GM12878 (cell line): ENCODE results near the gene POU5F1. TPM values are rescaled to one million over a fixed set of nuclear protein-coding genes. Genes with fewer than 3 reads are reported as not detected.

ENCODE experiments used
- ATAC-seq: fragments of 200-7000 bp; cut with Tn5 transposase; 3 replicates; pipeline ENCODE4 v1.9.1; 2020; ENCODE audit warnings: mild to moderate bottlenecking, moderate library complexity
- BruUV-seq: library from RNA; stranded (reverse); fragments of 400-500 nt; replicated peaks from 2 replicates; lab custom pipeline; 2021; lab: Mats Ljungman, UMichigan
- CTCF ChIA-PET: fragments of 300-600 bp; sonication (Branson Sonifier 250); formaldehyde crosslinking; extraction: SDS; loops from one replicate; lab custom pipeline; 2021; ENCODE audit warnings: inconsistent platforms; lab: Yijun Ruan, JAX
- POLR2A ChIA-PET: fragments of 350-600 bp; formaldehyde crosslinking; extraction: SDS; loops from one replicate; lab custom pipeline; 2021; ENCODE audit warnings: inconsistent platforms; lab: Charles Lee
- RAD21 ChIA-PET: fragments of 300-600 bp; sonication (Branson Sonifier 250); formaldehyde crosslinking; loops from one replicate; lab custom pipeline; 2023; ENCODE audit warnings: antibody characterized with exemption; ENCODE audit not compliant: unreplicated experiment; lab: Charles Lee
- SMC1A ChIA-PET: fragments of 300-600 bp; sonication (Branson Sonifier 250); formaldehyde crosslinking; loops from one replicate; lab custom pipeline; 2023; ENCODE audit not compliant: unreplicated experiment, uncharacterized antibody; lab: Charles Lee
- DNase-seq: peaks from one replicate; pipeline ENCODE4 v3.0.0-alpha.2; 2011; ENCODE audit warnings: low read depth, low spot score
- FAIRE-seq: peaks from 3 replicates; lab custom pipeline; 2011; peaks lifted over from hg19 to GRCh38; lab: Jason Lieb, UNC
- H2AFZ ChIP-seq: 2 replicates; pipeline ENCODE4 v1.6.0; 2011; ENCODE audit warnings: low read depth, low read length, control low read depth; ENCODE audit not compliant: control insufficient read depth
- H3K27ac ChIP-seq: 2 replicates; pipeline ENCODE4 v1.5.1; 2011; ENCODE audit warnings: control low read depth; ENCODE audit not compliant: control insufficient read depth, insufficient read depth
- H3K27me3 ChIP-seq, 2 experiments: replicated peaks in 1 of 2; 2 replicates each; pipeline versions ENCODE4 v1.6.0 to v1.6.1; 2011; ENCODE audit warnings: low read length in 1 of 2; ENCODE audit not compliant: control insufficient read depth in 2 of 2, insufficient read depth in 2 of 2
- H3K36me3 ChIP-seq, 2 experiments: 2 replicates each; pipeline ENCODE4 v1.5.1; 2011; ENCODE audit warnings: low read length in 1 of 2; ENCODE audit not compliant: control insufficient read depth in 2 of 2, insufficient read depth in 2 of 2
- H3K4me1 ChIP-seq: 2 replicates; pipeline ENCODE4 v1.6.1; 2011; ENCODE audit warnings: mild to moderate bottlenecking, low read length, moderate library complexity, mixed read lengths; ENCODE audit not compliant: control insufficient read depth, insufficient read depth
- H3K4me2 ChIP-seq: 2 replicates; pipeline ENCODE4 v1.6.0; 2011; ENCODE audit warnings: control low read depth; ENCODE audit not compliant: control insufficient read depth, insufficient read depth
- H3K4me3 ChIP-seq: fragments of 200-600 bp; sonication (generic); 2 replicates; pipeline ENCODE4 v1.5.1; 2016
- H3K79me2 ChIP-seq: 2 replicates; pipeline ENCODE4 v1.6.0; 2011; ENCODE audit warnings: low read length; ENCODE audit not compliant: control insufficient read depth, insufficient read depth
- H3K9ac ChIP-seq: 2 replicates; pipeline ENCODE4 v1.8.0; 2011; ENCODE audit warnings: low read length, control low read depth, mixed read lengths; ENCODE audit not compliant: control insufficient read depth, insufficient read depth
- H3K9me3 ChIP-seq: replicated peaks from 3 replicates; pipeline ENCODE4 v1.5.1; 2011; ENCODE audit warnings: mild to moderate bottlenecking, low read length; ENCODE audit not compliant: control insufficient read depth, insufficient read depth
- H4K20me1 ChIP-seq: 2 replicates; pipeline ENCODE4 v1.6.0; 2011; ENCODE audit not compliant: control insufficient read depth, insufficient read depth
- ATF7 ChIP-seq: fragments of 450-650 bp; IDR thresholded peaks from 2 replicates; pipeline ENCODE4 v1.6.1; 2016; ENCODE audit warnings: low read depth, mild to moderate bottlenecking
- NR2C1 ChIP-seq: fragments of 450-650 bp; IDR thresholded peaks from 2 replicates; pipeline ENCODE4 v1.6.1; 2017; ENCODE audit warnings: antibody characterized with exemption, mild to moderate bottlenecking, moderate library complexity
- RAD21 ChIP-seq: IDR thresholded peaks from 2 replicates; pipeline ENCODE4 v1.6.1; 2011; ENCODE audit warnings: mild to moderate bottlenecking, low read depth, low read length, moderate library complexity; ENCODE audit not compliant: insufficient read depth
- SIX5 ChIP-seq: IDR thresholded peaks from 2 replicates; pipeline ENCODE4 v1.6.1; 2011; ENCODE audit warnings: mild to moderate bottlenecking, low read depth, low read length, moderate library complexity; ENCODE audit not compliant: severe bottlenecking
- SMAD1 ChIP-seq: fragments of 450-650 bp; IDR thresholded peaks from 2 replicates; pipeline ENCODE4 v1.6.1; 2018; ENCODE audit warnings: mild to moderate bottlenecking, low read depth; ENCODE audit not compliant: partially characterized antibody
- SUZ12 ChIP-seq: fragments of 200-600 bp; sonication (generic); IDR thresholded peaks from one replicate; pipeline ENCODE4 v1.6.1; 2018; ENCODE audit warnings: antibody characterized with exemption, mild to moderate bottlenecking; ENCODE audit not compliant: unreplicated experiment
- TCF3 ChIP-seq: IDR thresholded peaks from 2 replicates; pipeline ENCODE4 v1.6.1; 2012; ENCODE audit warnings: low read depth, mild to moderate bottlenecking, low read length, borderline replicate concordance; ENCODE audit not compliant: insufficient read depth
- YY1 ChIP-seq: IDR thresholded peaks from 2 replicates; pipeline ENCODE4 v1.6.1; 2011; ENCODE audit warnings: low read depth, mild to moderate bottlenecking, low read length
- ZBED1 ChIP-seq: IDR thresholded peaks from 2 replicates; pipeline ENCODE4 v1.6.1; 2016; ENCODE audit warnings: borderline replicate concordance
- ZNF207 ChIP-seq: fragments of 450-650 bp; IDR thresholded peaks from 2 replicates; pipeline ENCODE4 v1.6.1; 2014; ENCODE audit warnings: antibody characterized with exemption, mild to moderate bottlenecking, borderline replicate concordance
- ZNF384 ChIP-seq: IDR thresholded peaks from 2 replicates; pipeline ENCODE4 v1.6.1; 2012; ENCODE audit warnings: low read depth, mild to moderate bottlenecking, low read length, improper control_type of control experiment, borderline replicate concordance
- WGBS: methylation state at CpG from one replicate; pipeline ENCODE4 v1.1.6; 2016; ENCODE audit warnings: low lambda C conversion rate; ENCODE audit not compliant: insufficient replicate concordance, insufficient coverage; ENCODE audit errors: missing lambda C conversion rate; 5-methylcytosine and 5-hydroxymethylcytosine counted together
- in situ Hi-C: fragments of 300-500 bp; cut with MboI; formaldehyde crosslinking; loops from 9 replicates; pipeline ENCODE4 v1.14.3; 2018; ENCODE audit warnings: mixed read lengths
- intact Hi-C: fragments of 100-400 bp; cut with micrococcal nuclease; formaldehyde crosslinking; loops from one replicate; pipeline ENCODE4 v1.14.2; 2022; ENCODE audit not compliant: unreplicated experiment
- polyA plus RNA-seq, 11 experiments: library from polyadenylated mRNA; depleted of rRNA in 4 of 11; unstranded in 6 of 11; stranded (reverse) in 5 of 11; fragments of >200 nt; fragmentation: Nextera tagmentation in 4 of 11; fragmentation: Illumina TruSeq in 1 of 11; extraction: Ambion mirVana in 4 of 11; extraction: Trizol in 1 of 11; gene quantifications; 1 replicate in 1 of 11; 2 replicates in 10 of 11; pipeline versions ENCODE4 v1.2.1 to v1.2.3, GENCODE V29; 2011 to 2016; ENCODE audit warnings: inconsistent platforms in 2 of 11, missing spikeins in 2 of 11, low read depth in 1 of 11
- total RNA-seq, 4 experiments: library from RNA; depleted of rRNA in 3 of 4; stranded (reverse); fragments of >200 nt in 3 of 4; fragmentation: Illumina TruSeq in 1 of 4; extraction: Trizol in 1 of 4; gene quantifications; 2 replicates each; pipeline versions ENCODE4 v1.2.1 to v1.2.3, GENCODE V29; 2013 to 2021
- TF ChIP-seq, protein P1 (sequence below): IDR thresholded peaks from 2 replicates; pipeline ENCODE4 v1.6.1; 2012; ENCODE audit warnings: improper control_type of control experiment, low read depth, low read length; ENCODE audit not compliant: insufficient replicate concordance

Gene POU5F1
- total and polyA plus RNA-seq, 10 of the 15 experiments (the other 5 are each of a cell fraction or from before 2014, with no cell fraction given): 1.4 to 5.5 (median 3.2) TPM

DNA sequence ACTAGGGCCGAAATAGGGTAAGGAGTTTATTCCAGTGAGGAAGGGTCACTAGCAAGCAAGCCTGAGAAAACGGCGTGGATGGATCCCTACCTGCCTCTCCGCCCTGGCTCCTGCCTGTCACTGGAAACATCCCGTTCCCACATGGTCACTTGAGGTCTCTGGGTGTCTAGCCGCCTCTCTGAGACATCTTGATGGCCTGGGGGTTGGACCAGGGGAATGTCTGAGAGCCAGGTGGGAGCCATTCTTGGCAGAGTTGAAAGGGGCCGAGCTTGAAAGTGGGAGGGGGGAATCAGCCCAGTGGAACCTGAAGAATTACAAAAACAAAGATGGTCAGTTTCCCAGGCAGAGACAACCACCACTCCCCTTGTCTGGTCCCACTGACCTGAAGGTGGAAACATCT is 13.8 kb downstream of the POU5F1 start (continued):
- TF ChIP-seq SIX5 (no peak), YY1 (no peak), ZNF384 (no peak), SMAD1 (no peak), SUZ12 (no peak), ZBED1 (no peak)
- TF ChIP-seq, all 136 proteins: peak for 0

DNA sequence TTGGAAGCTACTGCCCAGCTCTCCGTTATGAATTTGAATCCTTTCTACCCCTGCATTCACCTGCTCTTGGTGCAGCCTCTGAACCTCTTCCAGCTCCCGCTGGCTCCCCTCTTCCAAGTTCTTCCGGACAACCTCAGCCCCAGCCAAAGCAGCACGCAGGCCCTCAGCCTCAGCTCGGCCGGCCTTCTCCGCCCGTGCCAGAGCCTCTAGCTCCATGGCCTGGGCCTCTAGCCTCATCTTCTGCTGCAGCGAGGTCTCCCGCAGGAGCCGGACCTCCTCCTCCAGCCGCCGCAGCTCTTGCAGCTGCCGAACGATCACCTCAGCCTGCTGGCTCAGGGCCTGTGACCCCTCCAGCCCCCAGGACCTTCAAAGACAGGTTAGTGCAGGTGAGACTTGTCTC is 16.0 kb downstream of the POU5F1 start:
- POLR2A ChIA-PET: interaction anchor here (1.6 kb wide), 1 partner anchor 13 kb away, joined by 4 read pairs; no protein-coding TSS in a partner anchor
- WGBS: 91% methylated on average over 15 of the region's 15 CpGs

More for the DNA sequence above, 16.0 kb downstream of the POU5F1 start:
- Histone ChIP-seq H3K9me3 (no peaks in the 10 kb centered on the region), H3K4me2 (no peak overlapping the region), H3K27me3 (no peaks in the 10 kb centered on the region), H3K36me3 (no peaks in the 10 kb centered on the region; a peak in 1 of 4 replicates), H3K4me3 (no peak overlapping the region), H3K4me1 (no peaks in the 10 kb centered on the region), H4K20me1 (no peaks in the 10 kb centered on the region), H3K79me2 (peaks cover 15% of the 10 kb centered on the region), H3K9ac (no peak overlapping the region), H2AFZ (no peak overlapping the region), H3K27ac (no peak overlapping the region)
- no TSS peak for BruUV-seq
- DNase-seq (no peak), FAIRE-seq (no peak), ATAC-seq (no peak)
- in situ Hi-C loops: no loop called here
- TF ChIP-seq ZNF207: no peak
- TF ChIP-seq, protein P1, sequence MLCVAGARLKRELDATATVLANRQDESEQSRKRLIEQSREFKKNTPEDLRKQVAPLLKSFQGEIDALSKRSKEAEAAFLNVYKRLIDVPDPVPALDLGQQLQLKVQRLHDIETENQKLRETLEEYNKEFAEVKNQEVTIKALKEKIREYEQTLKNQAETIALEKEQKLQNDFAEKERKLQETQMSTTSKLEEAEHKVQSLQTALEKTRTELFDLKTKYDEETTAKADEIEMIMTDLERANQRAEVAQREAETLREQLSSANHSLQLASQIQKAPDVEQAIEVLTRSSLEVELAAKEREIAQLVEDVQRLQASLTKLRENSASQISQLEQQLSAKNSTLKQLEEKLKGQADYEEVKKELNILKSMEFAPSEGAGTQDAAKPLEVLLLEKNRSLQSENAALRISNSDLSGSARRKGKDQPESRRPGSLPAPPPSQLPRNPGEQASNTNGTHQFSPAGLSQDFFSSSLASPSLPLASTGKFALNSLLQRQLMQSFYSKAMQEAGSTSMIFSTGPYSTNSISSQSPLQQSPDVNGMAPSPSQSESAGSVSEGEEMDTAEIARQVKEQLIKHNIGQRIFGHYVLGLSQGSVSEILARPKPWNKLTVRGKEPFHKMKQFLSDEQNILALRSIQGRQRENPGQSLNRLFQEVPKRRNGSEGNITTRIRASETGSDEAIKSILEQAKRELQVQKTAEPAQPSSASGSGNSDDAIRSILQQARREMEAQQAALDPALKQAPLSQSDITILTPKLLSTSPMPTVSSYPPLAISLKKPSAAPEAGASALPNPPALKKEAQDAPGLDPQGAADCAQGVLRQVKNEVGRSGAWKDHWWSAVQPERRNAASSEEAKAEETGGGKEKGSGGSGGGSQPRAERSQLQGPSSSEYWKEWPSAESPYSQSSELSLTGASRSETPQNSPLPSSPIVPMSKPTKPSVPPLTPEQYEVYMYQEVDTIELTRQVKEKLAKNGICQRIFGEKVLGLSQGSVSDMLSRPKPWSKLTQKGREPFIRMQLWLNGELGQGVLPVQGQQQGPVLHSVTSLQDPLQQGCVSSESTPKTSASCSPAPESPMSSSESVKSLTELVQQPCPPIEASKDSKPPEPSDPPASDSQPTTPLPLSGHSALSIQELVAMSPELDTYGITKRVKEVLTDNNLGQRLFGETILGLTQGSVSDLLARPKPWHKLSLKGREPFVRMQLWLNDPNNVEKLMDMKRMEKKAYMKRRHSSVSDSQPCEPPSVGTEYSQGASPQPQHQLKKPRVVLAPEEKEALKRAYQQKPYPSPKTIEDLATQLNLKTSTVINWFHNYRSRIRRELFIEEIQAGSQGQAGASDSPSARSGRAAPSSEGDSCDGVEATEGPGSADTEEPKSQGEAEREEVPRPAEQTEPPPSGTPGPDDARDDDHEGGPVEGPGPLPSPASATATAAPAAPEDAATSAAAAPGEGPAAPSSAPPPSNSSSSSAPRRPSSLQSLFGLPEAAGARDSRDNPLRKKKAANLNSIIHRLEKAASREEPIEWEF: no peak
- no peak for TF ChIP-seq ATF7
- TF ChIP-seq NR2C1: no peak
- no peak for TF ChIP-seq RAD21
- no peak for TF ChIP-seq TCF3
- intact Hi-C loops: no loop called here
- CTCF ChIA-PET: interaction anchor here (1.1 to 1.8 kb wide), 2 partner anchors 11 to 38 kb away, joined by 3 to 9 read pairs; no protein-coding TSS in a partner anchor
- SMC1A ChIA-PET: no interaction called here
- RAD21 ChIA-PET: no interaction called here
